Endothelial cell of umbilical vein (primary cell): ENCODE results near the gene RAD54L. TPM values are rescaled to one million over a fixed set of nuclear protein-coding genes. Genes with fewer than 3 reads are reported as not detected.

ENCODE experiments used
- BruUV-seq: library from RNA; stranded (reverse); fragments of 400-500 nt; replicated peaks from 2 replicates; lab custom pipeline; 2021; lab: Mats Ljungman, UMichigan
- CTCF ChIA-PET: fragments of 300-600, 350-600 bp; sonication (Branson Sonifier 250); formaldehyde crosslinking; loops from one replicate; lab custom pipeline; 2021; ENCODE audit warnings: antibody characterized with exemption, inconsistent platforms; lab: Charles Lee
- POLR2A ChIA-PET: fragments of 300-600, 350-600 bp; sonication (Branson Sonifier 250); formaldehyde crosslinking; loops from one replicate; lab custom pipeline; 2021; ENCODE audit warnings: antibody characterized with exemption, inconsistent platforms; lab: Charles Lee
- DNase-seq: peaks from one replicate; pipeline ENCODE4 v3.0.0-alpha.2; 2011; ENCODE audit warnings: low read depth, low spot score
- FAIRE-seq: peaks from 2 replicates; lab custom pipeline; 2011; peaks lifted over from hg19 to GRCh38; lab: Jason Lieb, UNC
- H2AFZ ChIP-seq: 2 replicates; pipeline ENCODE4 v1.6.0; 2012; ENCODE audit warnings: low read depth, low read length, control low read depth, inconsistent platforms
- H3K27ac ChIP-seq: 2 replicates; pipeline ENCODE4 v1.5.1; 2011; ENCODE audit warnings: low read depth, mild to moderate bottlenecking, control low read depth, low read length, moderate library complexity; ENCODE audit not compliant: insufficient read depth
- H3K27me3 ChIP-seq, 2 experiments: 2 replicates each; pipeline versions ENCODE4 v1.6.0 to v1.6.1; 2011; ENCODE audit warnings: low read length in 2 of 2, mixed read lengths in 1 of 2; ENCODE audit not compliant: control insufficient read depth in 2 of 2, insufficient read depth in 2 of 2
- H3K36me3 ChIP-seq, 2 experiments: 2 replicates in 1 of 2; 3 replicates in 1 of 2; pipeline ENCODE4 v1.5.1; 2011; ENCODE audit warnings: low read length in 2 of 2, mild to moderate bottlenecking in 1 of 2, moderate library complexity in 1 of 2; ENCODE audit not compliant: control insufficient read depth in 2 of 2, insufficient read depth in 2 of 2; ENCODE audit errors: extremely low read depth in 1 of 2
- H3K4me1 ChIP-seq: 3 replicates; pipeline ENCODE4 v1.5.1; 2011; ENCODE audit warnings: mild to moderate bottlenecking, low read length; ENCODE audit not compliant: control insufficient read depth, insufficient read depth; ENCODE audit errors: extremely low read depth
- H3K4me2 ChIP-seq: 2 replicates; pipeline ENCODE4 v1.6.1; 2011; ENCODE audit warnings: low read length, control low read depth, mixed read lengths; ENCODE audit not compliant: insufficient read depth
- H3K4me3 ChIP-seq, 3 experiments: fragments of 200-600 bp in 1 of 3; sonication (generic), shearing (Covaris generic) in 1 of 3; replicated peaks in 1 of 3; 2 replicates each; pipeline ENCODE4 v1.5.1; 2011 to 2016; ENCODE audit warnings: control low read depth in 3 of 3, low read length in 3 of 3, mild to moderate bottlenecking in 2 of 3, inconsistent platforms in 1 of 3, low read depth in 1 of 3, moderate library complexity in 1 of 3; ENCODE audit not compliant: insufficient read depth in 1 of 3
- H3K79me2 ChIP-seq: 2 replicates; pipeline ENCODE4 v1.6.0; 2012; ENCODE audit warnings: low read length, inconsistent platforms; ENCODE audit not compliant: control insufficient read depth, insufficient read depth
- H3K9ac ChIP-seq: replicated peaks from 2 replicates; pipeline ENCODE3; 2011; ENCODE audit warnings: low read length, control low read depth; ENCODE audit not compliant: insufficient read depth; ENCODE audit errors: extremely low read depth
- H3K9me1 ChIP-seq: replicated peaks from 3 replicates; pipeline ENCODE4 v1.6.0; 2011; ENCODE audit warnings: mild to moderate bottlenecking, low read length; ENCODE audit not compliant: control insufficient read depth, insufficient read depth; ENCODE audit errors: extremely low read depth
- H3K9me3 ChIP-seq: replicated peaks from 2 replicates; pipeline ENCODE4 v1.5.1; 2012; ENCODE audit warnings: low read length, inconsistent platforms; ENCODE audit not compliant: control insufficient read depth, insufficient read depth
- H4K20me1 ChIP-seq: replicated peaks from 2 replicates; pipeline ENCODE3; 2011; ENCODE audit warnings: mild to moderate bottlenecking, low read length; ENCODE audit not compliant: control insufficient read depth, insufficient read depth; ENCODE audit errors: extremely low read depth
- EZH2 ChIP-seq: IDR thresholded peaks from 2 replicates; pipeline ENCODE4 v1.6.1; 2012; ENCODE audit warnings: borderline replicate concordance, low read depth, mild to moderate bottlenecking, moderate library complexity, low read length, inconsistent platforms; ENCODE audit not compliant: severe bottlenecking
- FOS ChIP-seq: IDR thresholded peaks from 2 replicates; pipeline ENCODE4 v1.6.1; 2011; ENCODE audit warnings: mild to moderate bottlenecking, low read length, moderate library complexity, borderline replicate concordance; ENCODE audit not compliant: insufficient read depth
- GATA2 ChIP-seq: IDR thresholded peaks from 2 replicates; pipeline ENCODE4 v1.7.0; 2011; ENCODE audit warnings: low read depth, mild to moderate bottlenecking, moderate library complexity, mixed read lengths, low read length; ENCODE audit not compliant: insufficient read length, insufficient read depth
- JUN ChIP-seq: IDR thresholded peaks from 2 replicates; pipeline ENCODE4 v1.6.1; 2011; ENCODE audit warnings: borderline replicate concordance, low read depth; ENCODE audit not compliant: insufficient read length, insufficient read depth
- MYC ChIP-seq: IDR thresholded peaks from one replicate; pipeline ENCODE4 v1.6.1; 2011; ENCODE audit warnings: mild to moderate bottlenecking, low read depth, low read length
- POLR2A ChIP-seq: IDR thresholded peaks from 2 replicates; pipeline ENCODE4 v1.6.1; 2012; ENCODE audit warnings: low read depth, mild to moderate bottlenecking, control low read depth, low read length
- POLR2AphosphoS5 ChIP-seq: IDR thresholded peaks from 2 replicates; pipeline ENCODE4 v1.6.1; 2012; ENCODE audit warnings: low read depth, mild to moderate bottlenecking, control low read depth, low read length, moderate library complexity; ENCODE audit not compliant: insufficient read depth
- dilution Hi-C: fragments of 300-500 bp; cut with MboI; formaldehyde crosslinking; loops from one replicate; pipeline ENCODE4 v1.15.0; 2019; ENCODE audit warnings: low sequenced_read_pairs; ENCODE audit not compliant: extremely low pct_ligation_motif_present
- intact Hi-C: fragments of 100-400 bp; cut with micrococcal nuclease; formaldehyde crosslinking; loops from one replicate; pipeline ENCODE4 v1.10.0; 2022
- polyA plus RNA-seq, 4 experiments: library from polyadenylated mRNA; depleted of rRNA in 3 of 4; stranded (reverse) in 3 of 4; unstranded in 1 of 4; fragments of >200 nt; gene quantifications; 2 replicates each; pipeline versions ENCODE4 v1.2.1 to v1.2.3, GENCODE V29; 2011 to 2012; ENCODE audit warnings: missing spikeins in 1 of 4
- total RNA-seq: library from RNA; stranded (reverse); gene quantifications from 2 replicates; pipeline ENCODE4 v1.2.3, GENCODE V29; 2021
- TF ChIP-seq, protein P1 (sequence below), 2 donors: IDR thresholded peaks; 1 replicate in 1 of 2; 2 replicates in 1 of 2; pipeline ENCODE4 v1.5.1; 2011; ENCODE audit warnings: low read length in 2 of 2, mild to moderate bottlenecking in 2 of 2, moderate library complexity in 2 of 2, control low read depth in 1 of 2, inconsistent platforms in 1 of 2, low read depth in 1 of 2; ENCODE audit not compliant: insufficient read depth in 1 of 2; ENCODE audit errors: extremely low read depth in 1 of 2
- TF ChIP-seq, protein P2 (sequence below): IDR thresholded peaks from 2 replicates; pipeline ENCODE4 v1.6.1; 2011; ENCODE audit not compliant: insufficient read depth, insufficient read length

RAD54L gene
- total and polyA plus RNA-seq, 2 donors (not counting 3 experiments of a cell fraction or from before 2014, with no cell fraction given) = 10.5 to 18.9 TPM

DNA sequence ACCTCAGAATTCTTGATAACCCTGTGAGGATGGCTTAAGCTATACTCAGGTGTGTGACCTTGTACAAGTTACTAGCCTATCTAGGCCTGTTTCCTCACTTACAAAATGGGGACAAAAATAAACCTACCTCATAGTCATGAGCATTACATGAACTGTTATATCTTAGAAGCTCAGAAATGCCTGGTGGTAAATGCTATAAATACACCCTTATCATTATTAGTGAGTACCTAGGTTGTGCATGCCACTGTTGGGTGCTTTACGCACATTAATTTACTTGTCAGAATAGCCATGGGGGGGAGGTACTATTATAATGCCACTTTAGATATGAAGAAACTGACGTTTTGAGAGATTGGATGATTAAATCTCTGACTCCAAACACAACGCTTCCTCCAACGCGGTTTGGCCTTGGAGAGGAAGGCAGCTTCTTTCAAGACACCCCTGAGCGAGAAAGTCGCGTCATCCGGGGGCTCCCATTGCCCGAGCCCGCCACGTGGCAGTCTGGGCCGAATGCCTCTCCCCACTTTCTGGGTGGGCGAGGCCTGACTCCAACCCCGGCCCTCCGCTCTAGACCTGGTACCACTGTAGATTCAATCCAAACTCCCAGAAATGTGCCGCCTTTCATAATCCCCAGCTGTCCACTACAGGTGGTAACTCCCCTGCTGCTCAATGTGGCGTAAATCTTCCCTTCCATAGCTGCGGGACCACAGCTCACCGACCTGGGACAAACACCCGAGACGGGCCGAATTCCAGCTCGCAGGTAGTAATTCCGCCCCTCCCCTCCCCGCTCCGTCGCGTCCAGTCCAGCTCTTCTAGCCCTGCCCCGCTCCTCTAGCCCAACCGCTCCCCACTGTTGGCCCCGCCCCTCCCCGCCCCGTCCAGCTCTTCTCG lies 771 bp upstream of the RAD54L start:
- intact Hi-C loops = loop anchor here (1.0 to 2.0 kb wide), 4 partner anchors 56 to 560 kb away; partner anchors contain the start of genes GPBP1L1, LRRC41 and UQCRH

More for the DNA sequence above, 771 bp upstream of the RAD54L start:
- ChIA-PET POLR2A (interaction anchor here (0.6 to 1.0 kb wide), 4 partner anchors 16 to 115 kb away, joined by 3 to 9 read pairs (median 4); partner anchors contain the start of gene PIK3R3), CTCF (interaction anchor here (0.9 to 2.7 kb wide), 10 partner anchors 12 to 213 kb away, joined by 3 to 25 read pairs (median 4); partner anchors contain the start of genes LRRC41 and UQCRH)
- no peaks in the 10 kb centered on the region for H3K27me3 ChIP-seq
- DNase-seq (no peak), FAIRE-seq (peak; percentile 71)
- H3K4me1 ChIP-seq = peaks cover 20% of the 10 kb centered on the region
- peak overlapping the region; percentile 58 to 75 (median 62) for H3K4me3 ChIP-seq
- peak overlapping the region; percentile 85 for H3K4me2 ChIP-seq
- dilution Hi-C loops = no loop called here
- no peaks in the 10 kb centered on the region for H4K20me1 ChIP-seq
- BruUV-seq = TSS peak; percentile 92
- H3K79me2 ChIP-seq = peaks cover 14% of the 10 kb centered on the region
- H2AFZ ChIP-seq = peak overlapping the region; percentile 96
- no peaks in the 10 kb centered on the region for H3K9me1 ChIP-seq
- no peak for TF ChIP-seq GATA2
- no peak for TF ChIP-seq JUN
- TF ChIP-seq EZH2 = no peak
- TF ChIP-seq POLR2A = no peak
- TF ChIP-seq MYC = no peak
- no peak for TF ChIP-seq FOS
- TF ChIP-seq POLR2AphosphoS5 = no peak
- TF ChIP-seq, protein P1, sequence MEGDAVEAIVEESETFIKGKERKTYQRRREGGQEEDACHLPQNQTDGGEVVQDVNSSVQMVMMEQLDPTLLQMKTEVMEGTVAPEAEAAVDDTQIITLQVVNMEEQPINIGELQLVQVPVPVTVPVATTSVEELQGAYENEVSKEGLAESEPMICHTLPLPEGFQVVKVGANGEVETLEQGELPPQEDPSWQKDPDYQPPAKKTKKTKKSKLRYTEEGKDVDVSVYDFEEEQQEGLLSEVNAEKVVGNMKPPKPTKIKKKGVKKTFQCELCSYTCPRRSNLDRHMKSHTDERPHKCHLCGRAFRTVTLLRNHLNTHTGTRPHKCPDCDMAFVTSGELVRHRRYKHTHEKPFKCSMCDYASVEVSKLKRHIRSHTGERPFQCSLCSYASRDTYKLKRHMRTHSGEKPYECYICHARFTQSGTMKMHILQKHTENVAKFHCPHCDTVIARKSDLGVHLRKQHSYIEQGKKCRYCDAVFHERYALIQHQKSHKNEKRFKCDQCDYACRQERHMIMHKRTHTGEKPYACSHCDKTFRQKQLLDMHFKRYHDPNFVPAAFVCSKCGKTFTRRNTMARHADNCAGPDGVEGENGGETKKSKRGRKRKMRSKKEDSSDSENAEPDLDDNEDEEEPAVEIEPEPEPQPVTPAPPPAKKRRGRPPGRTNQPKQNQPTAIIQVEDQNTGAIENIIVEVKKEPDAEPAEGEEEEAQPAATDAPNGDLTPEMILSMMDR (IDR thresholded peaks at IDR 0.05; ENCODE audit: extremely low read depth in 1 of 2, insufficient read depth in 1 of 2, low read depth in 1 of 2, low read length in 2 of 2) = no peak
- TF ChIP-seq, protein P2, sequence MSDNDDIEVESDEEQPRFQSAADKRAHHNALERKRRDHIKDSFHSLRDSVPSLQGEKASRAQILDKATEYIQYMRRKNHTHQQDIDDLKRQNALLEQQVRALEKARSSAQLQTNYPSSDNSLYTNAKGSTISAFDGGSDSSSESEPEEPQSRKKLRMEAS = no peak
- no peaks in the 10 kb centered on the region for H3K36me3 ChIP-seq
- H3K9me3 ChIP-seq = no peaks in the 10 kb centered on the region
- peak overlapping the region; percentile 89 for H3K9ac ChIP-seq
- H3K27ac ChIP-seq = peak overlapping the region; percentile 48
